IPS-20b (cell line): ENCODE results near the gene GATA6.

Source experiments
- H3K27ac ChIP-seq: one replicate; pipeline ENCODE4 v1.5.1; 2013; ENCODE audit warnings: low read length
- H3K27me3 ChIP-seq: 2 replicates; pipeline ENCODE4 v1.6.1; 2013; ENCODE audit warnings: mild to moderate bottlenecking, low read length, inconsistent platforms; ENCODE audit not compliant: insufficient read depth
- H3K36me3 ChIP-seq: 2 replicates; pipeline ENCODE4 v1.6.1; 2013; ENCODE audit warnings: low read depth, mild to moderate bottlenecking, inconsistent platforms, low read length, moderate library complexity; ENCODE audit not compliant: insufficient read depth
- H3K4me1 ChIP-seq: 2 replicates; pipeline ENCODE4 v1.6.1; 2013; ENCODE audit warnings: mild to moderate bottlenecking, control low read depth, inconsistent platforms, low read length, moderate library complexity; ENCODE audit not compliant: insufficient read depth
- H3K4me3 ChIP-seq: 2 replicates; pipeline ENCODE4 v1.5.1; 2013; ENCODE audit warnings: mild to moderate bottlenecking, low read length, inconsistent platforms
- H3K9ac ChIP-seq: 2 replicates; pipeline ENCODE4 v1.6.1; 2013; ENCODE audit warnings: low read depth, mild to moderate bottlenecking, inconsistent platforms, low read length, moderate library complexity
- H3K9me3 ChIP-seq: 2 replicates; pipeline ENCODE4 v1.6.1; 2013; ENCODE audit warnings: mild to moderate bottlenecking, low read depth, low read length, inconsistent platforms; ENCODE audit not compliant: insufficient read depth

Gene GATA6

DNA sequence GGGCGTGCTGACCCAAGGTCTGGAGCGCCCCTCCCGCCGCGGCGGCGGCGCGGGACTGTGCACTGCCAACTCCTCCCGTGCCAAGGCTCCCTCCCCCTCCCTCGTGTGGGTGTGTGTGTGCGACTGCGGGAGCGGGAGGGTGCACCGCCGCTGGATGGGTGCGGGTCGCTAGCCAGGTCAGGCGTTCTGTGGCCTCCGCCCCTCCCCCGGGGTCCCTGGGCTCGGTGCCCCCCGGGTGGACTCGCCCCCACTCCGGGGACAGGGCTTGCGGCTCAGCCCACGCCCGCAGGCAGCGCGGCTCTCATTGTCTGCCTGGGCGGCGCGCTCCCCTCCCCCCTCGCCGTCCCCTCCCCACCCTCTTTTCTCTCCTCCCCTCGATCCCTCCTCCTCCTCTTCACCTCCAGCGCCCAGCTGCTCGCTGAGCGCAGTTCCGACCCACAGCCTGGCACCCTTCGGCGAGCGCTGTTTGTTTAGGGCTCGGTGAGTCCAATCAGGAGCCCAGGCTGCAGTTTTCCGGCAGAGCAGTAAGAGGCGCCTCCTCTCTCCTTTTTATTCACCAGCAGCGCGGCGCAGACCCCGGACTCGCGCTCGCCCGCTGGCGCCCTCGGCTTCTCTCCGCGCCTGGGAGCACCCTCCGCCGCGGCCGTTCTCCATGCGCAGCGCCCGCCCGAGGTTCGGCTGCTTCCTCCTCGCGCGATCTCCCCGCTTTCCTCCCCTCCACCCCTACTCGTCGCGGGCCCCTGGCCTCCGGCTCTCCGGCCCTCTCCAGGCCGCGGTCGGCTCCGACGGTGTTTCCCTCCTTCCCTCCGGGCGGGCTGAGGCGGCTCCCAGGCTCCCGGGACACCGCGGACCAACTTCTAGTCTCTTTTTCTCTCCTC is at the start of gene GATA6:
TSS of gene GATA6 (plus strand) at position 579 of the 878 bp plus-strand sequence. CDS start 1,556 bp downstream, outside the sequence.
- Histone ChIP-seq H3K27ac (no peak within 1 kb of the TSS), H3K36me3 (no peaks in the 10 kb centered on the region; the same call in 1 of the 2 replicates), H3K9me3 (peaks cover 6% of the 10 kb centered on the region; the same call in 1 of the 2 replicates), H3K4me3 (peak within 1 kb of the TSS; percentile 70), H3K9ac (no peak within 1 kb of the TSS), H3K4me1 (peaks cover 4% of the 10 kb centered on the region; the same call in 1 of the 2 replicates), H3K27me3 (peaks cover 100% of the 10 kb centered on the region)

DNA sequence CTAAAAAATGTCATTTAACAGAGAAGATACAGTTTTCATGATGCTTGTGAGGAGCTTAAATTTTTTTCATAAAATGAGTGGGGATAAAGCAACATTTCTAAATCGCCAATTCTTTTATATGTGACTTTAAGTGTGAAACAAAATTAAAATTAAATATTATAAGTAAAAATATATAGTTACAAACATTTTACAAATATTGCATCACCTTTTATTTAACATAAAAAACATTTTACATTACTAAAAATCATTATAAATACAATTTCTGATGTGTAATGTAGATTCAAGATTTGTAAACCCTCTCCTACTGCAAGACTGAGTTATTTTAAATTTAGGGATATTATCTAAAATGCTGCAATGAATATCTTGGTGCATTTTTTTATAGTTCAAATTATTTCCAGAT is 44.4 kb upstream of the GATA6 start:
- Histone ChIP-seq H3K9ac (no peak overlapping the region), H3K27me3 (no peaks in the 10 kb centered on the region), H3K4me3 (no peak overlapping the region), H3K36me3 (no peaks in the 10 kb centered on the region), H3K9me3 (no peaks in the 10 kb centered on the region), H3K4me1 (no peaks in the 10 kb centered on the region), H3K27ac (no peak overlapping the region)

GRCh38 chr18:22128954-22129353 is 40.4 kb upstream of the GATA6 start:
- no peaks in the 10 kb centered on the region for H3K36me3 ChIP-seq
- H3K4me3 ChIP-seq = no peak overlapping the region
- H3K9me3 ChIP-seq = no peaks in the 10 kb centered on the region
- H3K9ac ChIP-seq = no peak overlapping the region
- H3K27ac ChIP-seq = no peak overlapping the region
- no peaks in the 10 kb centered on the region for H3K4me1 ChIP-seq
- H3K27me3 ChIP-seq = no peaks in the 10 kb centered on the region

- Histone ChIP-seq H3K36me3 (no peaks in the 10 kb centered on the region), H3K9me3 (no peaks in the 10 kb centered on the region), H3K27ac (no peak overlapping the region), H3K9ac (no peak overlapping the region), H3K4me1 (no peaks in the 10 kb centered on the region), H3K4me3 (no peak overlapping the region), H3K27me3 (no peaks in the 10 kb centered on the region)
Observed at GRCh38 chr18:22129778-22130177, 39.6 kb upstream of the GATA6 start.

DNA sequence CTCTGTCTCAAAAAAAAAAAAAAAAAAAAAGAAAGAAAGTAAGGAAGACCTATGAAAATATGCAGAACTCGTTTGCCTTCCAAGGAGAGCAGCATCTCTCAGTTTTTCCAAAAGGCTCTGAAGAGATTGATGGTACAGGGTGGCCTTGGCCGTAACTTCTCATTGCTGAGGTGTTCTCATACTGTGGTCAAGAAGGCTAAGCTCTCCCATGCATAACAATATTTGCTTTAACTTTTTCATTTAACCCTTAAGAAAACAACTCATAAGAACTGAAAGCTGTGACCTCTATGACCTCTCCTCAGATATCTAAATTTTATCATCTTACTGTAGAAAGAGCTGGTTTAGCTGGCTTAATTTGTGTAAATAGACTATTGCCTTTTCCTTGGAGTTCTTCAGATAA is 37.1 kb upstream of the GATA6 start:
- H3K36me3 ChIP-seq = no peaks in the 10 kb centered on the region

DNA sequence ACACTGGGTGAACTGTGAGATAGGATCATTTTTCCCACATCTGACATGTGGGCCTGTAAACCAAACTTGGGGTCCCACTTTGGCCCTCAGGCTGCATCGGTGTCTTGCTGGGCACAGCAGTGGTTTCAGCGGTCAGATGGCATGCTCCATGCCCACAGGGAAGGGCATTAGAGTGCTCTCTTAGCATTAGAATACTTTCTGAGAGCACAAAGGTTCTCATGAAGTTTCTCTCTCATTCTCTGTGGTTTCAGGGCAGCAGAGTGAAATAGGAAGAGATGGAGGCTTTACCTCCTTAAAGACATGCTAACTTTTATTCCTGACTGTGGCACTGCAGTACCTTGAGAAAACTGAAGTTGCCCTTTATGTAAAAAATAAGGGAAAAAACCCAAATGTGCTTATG is 36.6 kb upstream of the GATA6 start:
- Histone ChIP-seq H3K9ac (no peak overlapping the region), H3K36me3 (no peaks in the 10 kb centered on the region), H3K27me3 (no peaks in the 10 kb centered on the region), H3K4me3 (no peak overlapping the region), H3K9me3 (no peaks in the 10 kb centered on the region), H3K4me1 (no peaks in the 10 kb centered on the region), H3K27ac (no peak overlapping the region)

More for the DNA sequence above, 37.1 kb upstream of the GATA6 start:
- Histone ChIP-seq H3K27me3 (no peaks in the 10 kb centered on the region), H3K9me3 (no peaks in the 10 kb centered on the region), H3K4me3 (no peak overlapping the region), H3K9ac (no peak overlapping the region), H3K4me1 (no peaks in the 10 kb centered on the region), H3K27ac (no peak overlapping the region)

DNA sequence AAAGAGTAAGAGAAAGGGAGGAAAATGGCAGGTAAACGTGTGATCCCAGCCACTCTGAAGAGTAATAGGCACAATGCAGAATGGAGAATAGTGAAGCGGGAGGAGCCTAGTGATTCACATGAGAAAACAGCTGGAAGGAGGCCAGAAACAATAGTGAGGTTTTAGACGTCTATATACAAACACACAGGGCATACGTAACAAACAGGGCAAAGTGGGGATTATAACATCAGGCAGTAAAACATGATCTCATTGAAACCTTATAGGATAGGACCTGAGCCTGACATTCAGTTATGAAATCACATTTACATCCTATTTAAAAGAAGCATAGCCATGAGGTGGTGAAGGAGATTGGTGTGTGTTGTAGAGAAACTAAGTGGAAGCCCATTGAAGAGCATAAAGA is 33.0 kb upstream of the GATA6 start:
- Histone ChIP-seq H3K9ac (no peak overlapping the region), H3K27me3 (no peaks in the 10 kb centered on the region), H3K4me3 (no peak overlapping the region), H3K27ac (no peak overlapping the region), H3K4me1 (no peaks in the 10 kb centered on the region), H3K9me3 (no peaks in the 10 kb centered on the region), H3K36me3 (no peaks in the 10 kb centered on the region)

DNA sequence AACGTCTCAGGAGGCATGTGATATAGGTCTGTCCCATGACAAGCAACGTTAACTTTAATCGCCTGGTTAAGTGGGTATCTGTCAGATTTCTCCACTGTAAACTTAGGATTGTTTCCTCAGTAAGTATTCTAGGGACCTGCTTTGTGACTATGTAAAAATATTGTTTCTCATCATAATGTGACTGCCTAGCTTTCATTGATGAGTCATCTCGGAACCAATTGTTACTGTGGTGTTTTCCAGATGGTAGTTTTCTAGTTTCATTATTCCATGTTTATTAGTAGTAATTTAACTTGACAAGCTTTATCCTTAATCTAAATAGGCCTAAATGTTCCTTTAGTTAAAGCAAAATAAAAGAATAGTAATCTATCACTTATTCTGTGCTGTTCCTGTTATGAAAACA is 28.2 kb upstream of the GATA6 start:
- H3K36me3 ChIP-seq = no peaks in the 10 kb centered on the region
- H3K27me3 ChIP-seq = no peaks in the 10 kb centered on the region
- no peaks in the 10 kb centered on the region for H3K4me1 ChIP-seq
- H3K4me3 ChIP-seq = no peak overlapping the region
- H3K27ac ChIP-seq = no peak overlapping the region
- no peaks in the 10 kb centered on the region for H3K9me3 ChIP-seq
- H3K9ac ChIP-seq = no peak overlapping the region

GRCh38 chr18:22143347-22144340 is 25.7 kb upstream of the GATA6 start:
- H3K4me3 ChIP-seq = no peak overlapping the region
- no peaks in the 10 kb centered on the region for H3K9me3 ChIP-seq
- no peaks in the 10 kb centered on the region for H3K4me1 ChIP-seq
- H3K27me3 ChIP-seq = no peaks in the 10 kb centered on the region
- H3K27ac ChIP-seq = no peak overlapping the region
- H3K36me3 ChIP-seq = no peaks in the 10 kb centered on the region
- no peak overlapping the region for H3K9ac ChIP-seq

GRCh38 chr18:22145160-22145559 is 24.2 kb upstream of the GATA6 start:
- H3K9ac ChIP-seq = no peak overlapping the region
- H3K9me3 ChIP-seq = no peaks in the 10 kb centered on the region
- no peak overlapping the region for H3K27ac ChIP-seq
- no peaks in the 10 kb centered on the region for H3K36me3 ChIP-seq
- H3K4me1 ChIP-seq = no peaks in the 10 kb centered on the region
- no peaks in the 10 kb centered on the region for H3K27me3 ChIP-seq
- H3K4me3 ChIP-seq = no peak overlapping the region

DNA sequence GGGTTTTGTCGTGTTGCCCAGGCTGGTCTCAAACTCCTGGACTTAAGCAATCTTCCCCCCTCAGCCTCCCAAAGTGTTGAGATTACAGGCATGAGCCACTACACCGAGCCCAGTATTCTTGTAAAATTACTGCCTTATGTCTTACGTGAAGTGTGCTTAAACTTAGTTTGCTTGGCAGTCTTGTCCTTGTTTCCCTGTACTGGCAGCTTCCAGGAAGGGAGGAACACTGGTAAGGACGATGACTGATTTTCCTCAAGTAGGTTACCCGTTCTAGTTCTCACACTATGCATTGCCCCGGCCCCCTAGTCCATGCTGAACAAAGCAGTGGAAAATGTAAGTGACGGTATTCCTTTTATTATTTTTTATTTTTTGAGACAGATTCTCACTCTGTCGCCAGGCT is 19.7 kb upstream of the GATA6 start:
- Histone ChIP-seq H3K36me3 (no peaks in the 10 kb centered on the region), H3K9ac (no peak overlapping the region), H3K27ac (no peak overlapping the region), H3K9me3 (no peaks in the 10 kb centered on the region), H3K4me3 (no peak overlapping the region), H3K4me1 (no peaks in the 10 kb centered on the region), H3K27me3 (no peaks in the 10 kb centered on the region)
